Stimulated activated CD4-positive, alpha-beta T cell treated with anti-CD3 and anti-CD28 coated beads, Interleukin-2, amount 100 ng/mL, for 24 hours (primary cell): ENCODE data around the gene LRIT2.
"Not testable (repeated sequence)": the region's sequence is repeated elsewhere in the genome, so short reads cannot be mapped to it uniquely, and the experiment has no call there.

ENCODE experiments used
- DNase-seq, 2 donors: peaks; one replicate each; pipeline ENCODE4 v3.0.0-alpha.2; 2020

The LRIT2 gene

GRCh38 chr10:84179059-84179710, 46.2 kb downstream of the LRIT2 start:
- no peak for DNase-seq

GRCh38 chr10:84178160-84178609, 47.2 kb downstream of the LRIT2 start:
- DNase-seq = no peak

- no peak for DNase-seq
Measured at GRCh38 chr10:84177541-84178141, 47.7 kb downstream of the LRIT2 start.

GRCh38 chr10:84176836-84177474, 48.4 kb downstream of the LRIT2 start:
- no peak for DNase-seq

GRCh38 chr10:84176351-84176750, 49.0 kb downstream of the LRIT2 start:
- no peak for DNase-seq

- DNase-seq = no peak
Measured at GRCh38 chr10:84175436-84175835, 49.9 kb downstream of the LRIT2 start.

GRCh38 chr10:84173501-84173929, 51.8 kb downstream of the LRIT2 start, which contains the start of gene GPR15LG:
GPR15LG (plus strand) TSS chr10:84173801; CDS start chr10:84173852, 51 bp downstream.
- no peak for DNase-seq

- no peak for DNase-seq
Measured at GRCh38 chr10:84172467-84173356, 52.6 kb downstream of the LRIT2 start.

- not testable (repeated sequence) for DNase-seq
Measured at GRCh38 chr10:84171700-84172466, 53.5 kb downstream of the LRIT2 start.

- DNase-seq = not testable (repeated sequence)
Measured at GRCh38 chr10:84171237-84171636, 54.1 kb downstream of the LRIT2 start.
